NB4 (cell line): ENCODE measurements around the gene DAP.

ENCODE experiments used
- CTCF ChIP-seq: IDR thresholded peaks from one replicate; pipeline ENCODE4 v1.5.1; 2012; ENCODE audit warnings: low read depth, low read length
- MAX ChIP-seq: IDR thresholded peaks from 2 replicates; pipeline ENCODE4 v1.6.1; 2011; ENCODE audit warnings: low read depth, low read length
- MYC ChIP-seq: IDR thresholded peaks from 2 replicates; pipeline ENCODE4 v1.6.1; 2011; ENCODE audit warnings: low read depth, low read length
- POLR2A ChIP-seq: IDR thresholded peaks from 2 replicates; pipeline ENCODE4 v1.6.1; 2011; ENCODE audit warnings: mild to moderate bottlenecking; ENCODE audit not compliant: insufficient read length; ENCODE audit errors: extremely low read depth

- TF ChIP-seq CTCF (no peak), POLR2A (no peak), MYC (no peak), MAX (no peak)
Measured at GRCh38 chr5:10750909-10751308, 10.1 kb downstream of the DAP start.
